GM23248 (cell line): ENCODE measurements around the gene TPO.

Experiments
- EZH2 ChIP-seq: fragments of 200-600 bp; sonication (generic); IDR thresholded peaks from 2 replicates; pipeline ENCODE4 v1.6.1; 2018; ENCODE audit warnings: antibody characterized with exemption, mild to moderate bottlenecking; ENCODE audit not compliant: insufficient read depth, poor library complexity, severe bottlenecking
- EZH2phosphoT487 ChIP-seq: fragments of 200-600 bp; sonication (generic); IDR thresholded peaks from 2 replicates; pipeline ENCODE4 v1.6.1; 2018; ENCODE audit warnings: antibody characterized with exemption, moderate library complexity, mild to moderate bottlenecking, low read depth; ENCODE audit not compliant: insufficient read depth

DNA sequence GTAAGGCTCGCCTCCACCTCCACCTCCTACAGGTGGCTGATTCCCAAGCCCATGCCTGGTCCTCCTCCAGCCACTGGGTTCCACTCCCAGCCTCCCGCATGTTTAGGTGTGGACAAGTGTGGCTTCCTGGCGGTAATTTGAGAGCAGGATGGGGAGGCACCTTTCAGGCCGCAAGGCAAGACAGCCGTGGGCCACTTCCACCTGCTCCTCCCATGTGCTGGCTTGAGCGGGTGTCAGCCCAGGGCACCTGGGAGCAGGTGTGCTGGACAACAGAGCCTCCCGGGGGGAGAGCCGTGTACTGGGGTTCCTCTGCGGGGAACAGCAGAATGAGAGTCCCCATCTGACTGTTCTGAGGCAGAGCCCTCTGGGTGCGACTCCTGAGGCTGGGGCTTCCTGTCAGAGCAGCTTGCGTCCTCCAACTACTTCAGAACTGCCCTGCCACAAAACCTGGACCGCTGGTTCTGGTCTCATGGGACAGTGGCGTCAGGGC lies 83.9 kb downstream of the TPO start:
- TF ChIP-seq EZH2, result no peak
- TF ChIP-seq EZH2phosphoT487, result no peak
